Neural progenitor cell (in vitro differentiated cells): ENCODE results near the gene ITLN1. TPM values are rescaled to one million over a fixed set of nuclear protein-coding genes. Genes with fewer than 3 reads are reported as not detected.

Experiments used
- DNase-seq: peaks from one replicate; pipeline ENCODE4 v3.0.0-alpha.2; 2016; ENCODE audit warnings: low spot score
- H2AFZ ChIP-seq: fragments of 200-600 bp; sonication (generic); replicated peaks from 2 replicates; pipeline ENCODE4 v1.6.1; 2016; ENCODE audit warnings: antibody characterized with exemption
- H3F3A ChIP-seq: fragments of 200-600 bp; sonication (generic); 2 replicates; pipeline ENCODE4 v1.6.1; 2016; ENCODE audit warnings: antibody characterized with exemption, low read depth
- H3K27ac ChIP-seq: fragments of 200-600 bp; sonication (generic); 2 replicates; pipeline ENCODE4 v1.5.1; 2016; ENCODE audit warnings: mild to moderate bottlenecking
- H3K27me3 ChIP-seq: fragments of 200-600 bp; sonication (generic); 2 replicates; pipeline ENCODE4 v1.6.1; 2016; ENCODE audit warnings: mild to moderate bottlenecking, moderate library complexity
- H3K36me3 ChIP-seq: fragments of 200-600 bp; sonication (generic); 2 replicates; pipeline ENCODE4 v1.5.1; 2016
- H3K4me1 ChIP-seq: fragments of 200-600 bp; sonication (generic); 2 replicates; pipeline ENCODE4 v1.6.1; 2016; ENCODE audit warnings: mixed run types
- H3K4me2 ChIP-seq: fragments of 200-600 bp; sonication (generic); 2 replicates; pipeline ENCODE4 v1.6.1; 2016
- H3K4me3 ChIP-seq: fragments of 200-600 bp; sonication (generic); 2 replicates; pipeline ENCODE4 v1.5.1; 2016
- H3K79me2 ChIP-seq: fragments of 200-600 bp; sonication (generic); 2 replicates; pipeline ENCODE4 v1.6.1; 2016; ENCODE audit warnings: low read depth
- H3K9ac ChIP-seq: fragments of 200-600 bp; sonication (generic); 2 replicates; pipeline ENCODE4 v1.6.1; 2016
- H3K9me3 ChIP-seq: fragments of 200-600 bp; sonication (generic); 2 replicates; pipeline ENCODE4 v1.5.1; 2016; ENCODE audit warnings: low read depth
- H4K20me1 ChIP-seq: fragments of 200-600 bp; sonication (generic); 2 replicates; pipeline ENCODE4 v1.6.1; 2016; ENCODE audit warnings: low read depth
- H3K27ac Mint-ChIP-seq: 3 replicates; pipeline ENCODE4 v1.8.0; 2021; ENCODE audit warnings: mixed read lengths
- H3K27me3 Mint-ChIP-seq: 2 replicates; pipeline ENCODE4 v1.8.0; 2022; ENCODE audit warnings: low read depth, mild to moderate bottlenecking, inconsistent platforms, moderate library complexity, mixed read lengths; ENCODE audit not compliant: insufficient read depth
- H3K36me3 Mint-ChIP-seq: 3 replicates; pipeline ENCODE4 v1.8.0; 2021; ENCODE audit warnings: mixed read lengths
- H3K4me1 Mint-ChIP-seq: 3 replicates; pipeline ENCODE4 v1.8.0; 2021; ENCODE audit warnings: mixed read lengths
- H3K4me3 Mint-ChIP-seq: 3 replicates; pipeline ENCODE4 v1.8.0; 2021; ENCODE audit warnings: mild to moderate bottlenecking, moderate library complexity, mixed read lengths
- H3K9me3 Mint-ChIP-seq: 3 replicates; pipeline ENCODE4 v1.8.0; 2020; ENCODE audit warnings: mixed read lengths
- CTCF ChIP-seq: fragments of 200-600 bp; sonication (generic); IDR thresholded peaks from 2 replicates; pipeline ENCODE4 v1.5.1; 2017; ENCODE audit warnings: antibody characterized with exemption, mild to moderate bottlenecking
- EZH2 ChIP-seq: fragments of 200-600 bp; sonication (generic); IDR thresholded peaks from 2 replicates; pipeline ENCODE4 v1.6.1; 2017; ENCODE audit warnings: antibody characterized with exemption, mild to moderate bottlenecking, moderate library complexity
- EZH2phosphoT487 ChIP-seq: fragments of 200-600 bp; sonication (generic); IDR thresholded peaks from 2 replicates; pipeline ENCODE4 v1.6.1; 2017; ENCODE audit warnings: antibody characterized with exemption
- total RNA-seq: library from RNA; depleted of rRNA; stranded (reverse); fragments of >200 nt; gene quantifications from 2 replicates; pipeline ENCODE4 v1.2.3, GENCODE V29; 2015; ENCODE audit warnings: low replicate concordance

The ITLN1 gene
- total RNA-seq, 1 donor from 2014 or later: not detected

GRCh38 chr1:160910170-160910750 lies 25.3 kb upstream of the ITLN1 start:
- H3K36me3 ChIP-seq: no peaks in the 10 kb centered on the region
- Mint-ChIP-seq H3K4me1 (peaks cover 4% of the 10 kb centered on the region), H3K27ac (no peak overlapping the region), H3K4me3 (no peak overlapping the region), H3K36me3 (no peaks in the 10 kb centered on the region), H3K9me3 (no peaks in the 10 kb centered on the region), H3K27me3 (peaks cover 3% of the 10 kb centered on the region)
- no peaks in the 10 kb centered on the region for H3K79me2 ChIP-seq
- TF ChIP-seq EZH2phosphoT487: no peak
- no peak for TF ChIP-seq EZH2
- no peak for TF ChIP-seq CTCF
- no peak overlapping the region for H2AFZ ChIP-seq
- no peak for DNase-seq
- H3K27ac ChIP-seq: no peak overlapping the region
- no peak overlapping the region for H3K4me3 ChIP-seq
- H3K4me1 ChIP-seq: no peaks in the 10 kb centered on the region
- no peak overlapping the region for H3K9ac ChIP-seq
- H4K20me1 ChIP-seq: no peaks in the 10 kb centered on the region
- H3K9me3 ChIP-seq: no peaks in the 10 kb centered on the region
- no peaks in the 10 kb centered on the region for H3K27me3 ChIP-seq
- H3F3A ChIP-seq: no peaks in the 10 kb centered on the region
- no peak overlapping the region for H3K4me2 ChIP-seq

GRCh38 chr1:160907976-160908375 lies 23.0 kb upstream of the ITLN1 start:
- no peaks in the 10 kb centered on the region for H3F3A ChIP-seq
- H2AFZ ChIP-seq: no peak overlapping the region
- no peaks in the 10 kb centered on the region for H3K4me1 Mint-ChIP-seq
- DNase-seq: no peak
- H3K9me3 ChIP-seq: no peaks in the 10 kb centered on the region
- H3K4me3 Mint-ChIP-seq: no peak overlapping the region
- H3K4me1 ChIP-seq: no peaks in the 10 kb centered on the region
- no peaks in the 10 kb centered on the region for H3K9me3 Mint-ChIP-seq
- H4K20me1 ChIP-seq: no peaks in the 10 kb centered on the region
- H3K36me3 Mint-ChIP-seq: no peaks in the 10 kb centered on the region
- no peaks in the 10 kb centered on the region for H3K79me2 ChIP-seq
- H3K36me3 ChIP-seq: no peaks in the 10 kb centered on the region
- no peak overlapping the region for H3K9ac ChIP-seq
- H3K4me3 ChIP-seq: no peak overlapping the region
- no peak for TF ChIP-seq CTCF
- no peak for TF ChIP-seq EZH2phosphoT487
- no peak for TF ChIP-seq EZH2
- no peak overlapping the region for H3K27ac Mint-ChIP-seq
- H3K27ac ChIP-seq: no peak overlapping the region
- H3K27me3 Mint-ChIP-seq: peaks cover 3% of the 10 kb centered on the region
- no peak overlapping the region for H3K4me2 ChIP-seq
- H3K27me3 ChIP-seq: no peaks in the 10 kb centered on the region

- Histone ChIP-seq H3F3A (no peaks in the 10 kb centered on the region), H4K20me1 (no peaks in the 10 kb centered on the region), H3K27me3 (no peaks in the 10 kb centered on the region), H3K9ac (no peak overlapping the region), H2AFZ (no peak overlapping the region), H3K4me3 (no peak overlapping the region), H3K4me2 (no peak overlapping the region), H3K79me2 (no peaks in the 10 kb centered on the region), H3K36me3 (no peaks in the 10 kb centered on the region), H3K9me3 (no peaks in the 10 kb centered on the region), H3K27ac (no peak overlapping the region), H3K4me1 (no peaks in the 10 kb centered on the region)
- no peaks in the 10 kb centered on the region for H3K36me3 Mint-ChIP-seq
- no peak for TF ChIP-seq EZH2
- no peak for TF ChIP-seq EZH2phosphoT487
- no peak for TF ChIP-seq CTCF
- no peaks in the 10 kb centered on the region for H3K4me1 Mint-ChIP-seq
- H3K27ac Mint-ChIP-seq: no peak overlapping the region
- DNase-seq: no peak
- H3K4me3 Mint-ChIP-seq: no peak overlapping the region
- peaks cover 5% of the 10 kb centered on the region for H3K27me3 Mint-ChIP-seq
- H3K9me3 Mint-ChIP-seq: no peaks in the 10 kb centered on the region
Measured at GRCh38 chr1:160905617-160905989, 20.6 kb upstream of the ITLN1 start.
